ENCODE measurements around the gene NDST1. TPM values are rescaled to one million over a fixed set of nuclear protein-coding genes. Genes with fewer than 3 reads are reported as not detected.
A peak's percentile ranks its signal among the peaks of the same experiment; 100 is the strongest.

The NDST1 gene
- polyA plus RNA-seq, 1 of the 3 experiments (the other 2 are of a cell fraction): 29.2 TPM

DNA sequence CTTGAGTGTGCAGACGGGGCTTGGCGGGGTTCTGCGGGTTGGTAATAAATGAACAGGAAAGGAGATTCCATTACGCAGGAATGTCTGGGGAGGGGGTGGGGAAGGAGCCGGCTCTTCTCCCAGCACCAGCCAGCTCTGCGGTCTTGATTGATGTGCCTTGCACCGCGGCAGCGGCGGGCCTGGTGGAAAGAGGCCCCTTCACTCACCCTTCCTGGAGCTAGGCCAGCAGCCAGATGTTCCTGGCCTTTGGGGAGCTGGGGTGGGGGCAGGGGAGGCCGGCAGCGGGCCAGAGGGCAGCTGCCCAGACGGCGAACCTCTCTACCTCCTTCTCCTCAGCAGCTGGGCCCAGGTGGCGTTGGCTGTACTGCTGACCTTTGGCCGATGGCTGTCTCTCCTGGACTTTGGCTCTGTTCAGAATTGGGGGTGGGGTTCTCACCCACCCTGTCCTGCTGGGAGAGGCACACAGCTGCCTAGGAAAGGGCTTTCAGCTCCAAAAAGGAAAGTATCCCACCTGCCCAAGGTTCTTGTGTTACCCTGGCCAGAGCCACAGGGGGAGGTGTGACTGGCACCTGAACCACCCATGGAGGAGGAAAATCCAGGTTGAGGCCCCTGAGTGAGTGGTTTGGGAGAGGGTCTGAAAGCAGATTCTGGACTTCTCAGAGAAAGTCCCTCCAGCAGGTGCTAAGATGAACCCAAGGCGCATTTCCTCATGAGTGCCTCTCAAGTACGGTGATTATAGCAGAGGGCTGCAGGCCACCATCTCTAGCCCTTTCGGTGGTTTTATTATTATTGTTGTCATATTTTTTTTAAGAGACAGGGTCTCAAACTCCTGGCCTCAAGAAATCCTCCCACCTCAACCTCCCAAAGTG lies 74.5 kb downstream of the NDST1 start:
- ChIA-PET POLR2A (interaction anchor here (1.2 to 1.8 kb wide), 3 partner anchors 8 to 19 kb away, joined by 4 to 11 read pairs (median 5); no protein-coding TSS in a partner anchor), CTCF (interaction anchor here (1.3 to 2.2 kb wide), 7 partner anchors 8 to 73 kb away, joined by 3 to 11 read pairs (median 4); no protein-coding TSS in a partner anchor)
- H4K20me1 ChIP-seq (ENCODE audit: insufficient read depth): no peaks in the 10 kb centered on the region
- H3K9me3 ChIP-seq: no peaks in the 10 kb centered on the region
- H3K4me3 ChIP-seq (ENCODE audit: low read depth in 2 of 2, low read length in 1 of 2): no peak overlapping the region
- peak; percentile 86 for DNase-seq
- H2AFZ ChIP-seq (ENCODE audit: low read depth): no peak overlapping the region
- 29% methylated on average over 16 of the region's 19 CpGs for WGBS (ENCODE audit: low lambda C conversion rate)
- H3K27me3 ChIP-seq (ENCODE audit: insufficient read depth): no peaks in the 10 kb centered on the region
- H3F3A ChIP-seq (replicated peaks; ENCODE audit: insufficient read depth): peaks cover 10% of the 10 kb centered on the region
- peak overlapping the region in 1 of 2 experiments; percentile 93; a peak in 2 of 4 replicates for H3K27ac ChIP-seq (ENCODE audit: low read depth in 2 of 2, low read length in 1 of 2)
- H3K9me2 ChIP-seq: no peaks in the 10 kb centered on the region
- H3K4me2 ChIP-seq: peak overlapping the region; percentile 22
- H3K79me2 ChIP-seq (ENCODE audit: insufficient read depth): no peaks in the 10 kb centered on the region
- H3K9ac ChIP-seq: no peak overlapping the region
- H3K36me3 ChIP-seq (replicated peaks in 1 of 2; ENCODE audit: control insufficient read depth in 1 of 2, insufficient read depth in 2 of 2, low read length in 1 of 2): no peaks in the 10 kb centered on the region
- TF ChIP-seq RAD21 (IDR thresholded peaks at IDR 0.05; ENCODE audit: low read length) (peak; percentile 46; the same call in 1 of the 2 replicates), POLR2AphosphoS5 (IDR thresholded peaks at IDR 0.05; ENCODE audit: low read depth, low read length) (0 out of 2 replicates have a peak, but pooled peaks have one; percentile 23), TEAD4 (IDR thresholded peaks at IDR 0.05; ENCODE audit: borderline replicate concordance, insufficient read depth) (0 out of 2 replicates have a peak, but pooled peaks have one; percentile 25), TCF12 (IDR thresholded peaks at IDR 0.05) (peak; percentile 73), EP300 (IDR thresholded peaks at IDR 0.05; ENCODE audit: borderline replicate concordance in 1 of 2, low read depth in 1 of 2, low read length in 1 of 2) (peak; percentile 45 to 87; a peak in 3 of 4 replicates), SMC3 (IDR thresholded peaks at IDR 0.05; ENCODE audit: low read depth, low read length) (0 out of 2 replicates have a peak, but pooled peaks have one; percentile 15), FOXM1 (IDR thresholded peaks at IDR 0.05; ENCODE audit: low read depth) (no peak), FOSL2 (IDR thresholded peaks at IDR 0.05; ENCODE audit: borderline replicate concordance, low read depth) (no peak), RCOR1 (IDR thresholded peaks at IDR 0.05; ENCODE audit: low read length) (peak; percentile 69; the same call in 1 of the 2 replicates), RFX5 (IDR thresholded peaks at IDR 0.05; ENCODE audit: low read length) (no peak), NFIC (IDR thresholded peaks at IDR 0.05; ENCODE audit: borderline replicate concordance) (peak; percentile 75), CHD2 (IDR thresholded peaks at IDR 0.05; ENCODE audit: low read length, partially characterized antibody) (peak; percentile 93)
- TF ChIP-seq, protein P1, sequence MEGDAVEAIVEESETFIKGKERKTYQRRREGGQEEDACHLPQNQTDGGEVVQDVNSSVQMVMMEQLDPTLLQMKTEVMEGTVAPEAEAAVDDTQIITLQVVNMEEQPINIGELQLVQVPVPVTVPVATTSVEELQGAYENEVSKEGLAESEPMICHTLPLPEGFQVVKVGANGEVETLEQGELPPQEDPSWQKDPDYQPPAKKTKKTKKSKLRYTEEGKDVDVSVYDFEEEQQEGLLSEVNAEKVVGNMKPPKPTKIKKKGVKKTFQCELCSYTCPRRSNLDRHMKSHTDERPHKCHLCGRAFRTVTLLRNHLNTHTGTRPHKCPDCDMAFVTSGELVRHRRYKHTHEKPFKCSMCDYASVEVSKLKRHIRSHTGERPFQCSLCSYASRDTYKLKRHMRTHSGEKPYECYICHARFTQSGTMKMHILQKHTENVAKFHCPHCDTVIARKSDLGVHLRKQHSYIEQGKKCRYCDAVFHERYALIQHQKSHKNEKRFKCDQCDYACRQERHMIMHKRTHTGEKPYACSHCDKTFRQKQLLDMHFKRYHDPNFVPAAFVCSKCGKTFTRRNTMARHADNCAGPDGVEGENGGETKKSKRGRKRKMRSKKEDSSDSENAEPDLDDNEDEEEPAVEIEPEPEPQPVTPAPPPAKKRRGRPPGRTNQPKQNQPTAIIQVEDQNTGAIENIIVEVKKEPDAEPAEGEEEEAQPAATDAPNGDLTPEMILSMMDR (IDR thresholded peaks at IDR 0.05): no peak
- TF ChIP-seq, protein P2, sequence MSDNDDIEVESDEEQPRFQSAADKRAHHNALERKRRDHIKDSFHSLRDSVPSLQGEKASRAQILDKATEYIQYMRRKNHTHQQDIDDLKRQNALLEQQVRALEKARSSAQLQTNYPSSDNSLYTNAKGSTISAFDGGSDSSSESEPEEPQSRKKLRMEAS (IDR thresholded peaks at IDR 0.05; ENCODE audit: low read depth): no peak
- TF ChIP-seq, protein P3, sequence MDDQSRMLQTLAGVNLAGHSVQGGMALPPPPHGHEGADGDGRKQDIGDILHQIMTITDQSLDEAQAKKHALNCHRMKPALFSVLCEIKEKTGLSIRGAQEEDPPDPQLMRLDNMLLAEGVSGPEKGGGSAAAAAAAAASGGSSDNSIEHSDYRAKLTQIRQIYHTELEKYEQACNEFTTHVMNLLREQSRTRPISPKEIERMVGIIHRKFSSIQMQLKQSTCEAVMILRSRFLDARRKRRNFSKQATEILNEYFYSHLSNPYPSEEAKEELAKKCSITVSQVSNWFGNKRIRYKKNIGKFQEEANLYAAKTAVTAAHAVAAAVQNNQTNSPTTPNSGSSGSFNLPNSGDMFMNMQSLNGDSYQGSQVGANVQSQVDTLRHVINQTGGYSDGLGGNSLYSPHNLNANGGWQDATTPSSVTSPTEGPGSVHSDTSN (IDR thresholded peaks at IDR 0.05): peak; percentile 82
- H3K4me1 ChIP-seq (ENCODE audit: control insufficient read depth in 1 of 2, insufficient read depth in 2 of 2, low read depth in 1 of 2, low read length in 1 of 2): peaks cover 0 to 61% of the 10 kb centered on the region in 2 experiments; a peak in 2 of 4 replicates
